ENCODE data around the gene SLC5A9. TPM values are rescaled to one million over a fixed set of nuclear protein-coding genes. Genes with fewer than 3 reads are reported as not detected.

The SLC5A9 gene
- total RNA-seq, 1 experiment from 2014 or later: not detected

- H3K9ac ChIP-seq (ENCODE audit: low read length): no peak overlapping the region
- no peaks in the 10 kb centered on the region for H3K9me3 ChIP-seq (ENCODE audit: low read length)
- no peak overlapping the region for H3K27ac ChIP-seq (ENCODE audit: low read length)
- no peaks in the 10 kb centered on the region for H3K9me2 ChIP-seq (replicated peaks; ENCODE audit: insufficient read depth, low read length)
- no peak for DNase-seq
- no peaks in the 10 kb centered on the region for H3K4me1 ChIP-seq (ENCODE audit: low read length)
- H4K20me1 ChIP-seq (ENCODE audit: insufficient read depth, low read depth, low read length): no peaks in the 10 kb centered on the region
- no peak overlapping the region for H3K4me2 ChIP-seq (ENCODE audit: low read depth, low read length, poor library complexity, severe bottlenecking)
- H2AFZ ChIP-seq (ENCODE audit: low read length): no peak overlapping the region
- no peaks in the 10 kb centered on the region for H3K27me3 ChIP-seq (ENCODE audit: low read length)
- H3K4me3 ChIP-seq (ENCODE audit: low read length): no peak overlapping the region
- H3K36me3 ChIP-seq (ENCODE audit: insufficient read depth, low read length): no peaks in the 10 kb centered on the region
- H3K79me2 ChIP-seq (ENCODE audit: low read length): no peaks in the 10 kb centered on the region
Observed at GRCh38 chr1:48194801-48195200, 27.7 kb upstream of the SLC5A9 start.

- Histone ChIP-seq H4K20me1 (ENCODE audit: insufficient read depth, low read depth, low read length) (no peaks in the 10 kb centered on the region), H3K27me3 (ENCODE audit: low read length) (no peaks in the 10 kb centered on the region), H3K9me2 (replicated peaks; ENCODE audit: insufficient read depth, low read length) (no peaks in the 10 kb centered on the region), H3K36me3 (ENCODE audit: insufficient read depth, low read length) (no peaks in the 10 kb centered on the region), H3K9ac (ENCODE audit: low read length) (no peak overlapping the region), H3K4me2 (ENCODE audit: low read depth, low read length, poor library complexity, severe bottlenecking) (no peak overlapping the region), H3K79me2 (ENCODE audit: low read length) (no peaks in the 10 kb centered on the region), H3K9me3 (ENCODE audit: low read length) (no peaks in the 10 kb centered on the region), H2AFZ (ENCODE audit: low read length) (no peak overlapping the region), H3K27ac (ENCODE audit: low read length) (no peak overlapping the region), H3K4me1 (ENCODE audit: low read length) (no peaks in the 10 kb centered on the region), H3K4me3 (ENCODE audit: low read length) (no peak overlapping the region)
- DNase-seq: no peak
Observed at GRCh38 chr1:48196237-48196636, 26.3 kb upstream of the SLC5A9 start.

- DNase-seq: no peak
- Histone ChIP-seq H3K27ac (ENCODE audit: low read length) (no peak overlapping the region), H3K27me3 (ENCODE audit: low read length) (no peaks in the 10 kb centered on the region), H3K79me2 (ENCODE audit: low read length) (no peaks in the 10 kb centered on the region), H2AFZ (ENCODE audit: low read length) (no peak overlapping the region), H3K4me1 (ENCODE audit: low read length) (no peaks in the 10 kb centered on the region), H3K9me2 (replicated peaks; ENCODE audit: insufficient read depth, low read length) (no peaks in the 10 kb centered on the region), H3K9me3 (ENCODE audit: low read length) (no peaks in the 10 kb centered on the region), H4K20me1 (ENCODE audit: insufficient read depth, low read depth, low read length) (0 out of 2 replicates have a peak, but pooled peaks cover 3% of the 10 kb centered on the region), H3K9ac (ENCODE audit: low read length) (no peak overlapping the region), H3K36me3 (ENCODE audit: insufficient read depth, low read length) (no peaks in the 10 kb centered on the region), H3K4me3 (ENCODE audit: low read length) (no peak overlapping the region), H3K4me2 (ENCODE audit: low read depth, low read length, poor library complexity, severe bottlenecking) (no peak overlapping the region)
Observed at GRCh38 chr1:48198970-48199369, 23.5 kb upstream of the SLC5A9 start.

- 0 out of 2 replicates have a peak, but pooled peaks cover 3% of the 10 kb centered on the region for H4K20me1 ChIP-seq (ENCODE audit: insufficient read depth, low read depth, low read length)
- no peaks in the 10 kb centered on the region for H3K79me2 ChIP-seq (ENCODE audit: low read length)
- H3K27ac ChIP-seq (ENCODE audit: low read length): no peak overlapping the region
- no peaks in the 10 kb centered on the region for H3K27me3 ChIP-seq (ENCODE audit: low read length)
- no peak overlapping the region for H3K9ac ChIP-seq (ENCODE audit: low read length)
- no peak overlapping the region for H3K4me2 ChIP-seq (ENCODE audit: low read depth, low read length, poor library complexity, severe bottlenecking)
- no peak overlapping the region for H2AFZ ChIP-seq (ENCODE audit: low read length)
- no peaks in the 10 kb centered on the region for H3K9me2 ChIP-seq (replicated peaks; ENCODE audit: insufficient read depth, low read length)
- no peaks in the 10 kb centered on the region for H3K36me3 ChIP-seq (ENCODE audit: insufficient read depth, low read length)
- no peak overlapping the region for H3K4me3 ChIP-seq (ENCODE audit: low read length)
- no peaks in the 10 kb centered on the region for H3K4me1 ChIP-seq (ENCODE audit: low read length)
- no peak for DNase-seq
- no peaks in the 10 kb centered on the region for H3K9me3 ChIP-seq (ENCODE audit: low read length)
Observed at GRCh38 chr1:48200166-48200900, 22.2 kb upstream of the SLC5A9 start.

- DNase-seq: peak; percentile 82
- no peaks in the 10 kb centered on the region for H3K36me3 ChIP-seq (ENCODE audit: insufficient read depth, low read length)
- H2AFZ ChIP-seq (ENCODE audit: low read length): no peak overlapping the region
- no peaks in the 10 kb centered on the region for H3K9me3 ChIP-seq (ENCODE audit: low read length)
- no peaks in the 10 kb centered on the region for H3K79me2 ChIP-seq (ENCODE audit: low read length)
- H4K20me1 ChIP-seq (ENCODE audit: insufficient read depth, low read depth, low read length): 0 out of 2 replicates have a peak, but pooled peaks cover 3% of the 10 kb centered on the region
- H3K4me3 ChIP-seq (ENCODE audit: low read length): no peak overlapping the region
- no peaks in the 10 kb centered on the region for H3K4me1 ChIP-seq (ENCODE audit: low read length)
- H3K4me2 ChIP-seq (ENCODE audit: low read depth, low read length, poor library complexity, severe bottlenecking): no peak overlapping the region
- no peak overlapping the region for H3K27ac ChIP-seq (ENCODE audit: low read length)
- no peak overlapping the region for H3K9ac ChIP-seq (ENCODE audit: low read length)
- H3K27me3 ChIP-seq (ENCODE audit: low read length): no peaks in the 10 kb centered on the region
- H3K9me2 ChIP-seq (replicated peaks; ENCODE audit: insufficient read depth, low read length): no peaks in the 10 kb centered on the region
Observed at GRCh38 chr1:48202030-48202752, 20.3 kb upstream of the SLC5A9 start.

- Histone ChIP-seq H3K9me3 (ENCODE audit: low read length) (no peaks in the 10 kb centered on the region), H3K9me2 (replicated peaks; ENCODE audit: insufficient read depth, low read length) (no peaks in the 10 kb centered on the region), H2AFZ (ENCODE audit: low read length) (no peak overlapping the region), H3K4me1 (ENCODE audit: low read length) (no peaks in the 10 kb centered on the region), H3K27ac (ENCODE audit: low read length) (no peak overlapping the region), H3K4me2 (ENCODE audit: low read depth, low read length, poor library complexity, severe bottlenecking) (no peak overlapping the region), H3K27me3 (ENCODE audit: low read length) (no peaks in the 10 kb centered on the region), H3K9ac (ENCODE audit: low read length) (no peak overlapping the region), H3K79me2 (ENCODE audit: low read length) (no peaks in the 10 kb centered on the region), H3K4me3 (ENCODE audit: low read length) (no peak overlapping the region), H3K36me3 (ENCODE audit: insufficient read depth, low read length) (no peaks in the 10 kb centered on the region), H4K20me1 (ENCODE audit: insufficient read depth, low read depth, low read length) (0 out of 2 replicates have a peak, but pooled peaks cover 3% of the 10 kb centered on the region)
- peak; percentile 75 for DNase-seq
Observed at GRCh38 chr1:48203287-48203900, 19.1 kb upstream of the SLC5A9 start.

- 0 out of 2 replicates have a peak, but pooled peaks cover 3% of the 10 kb centered on the region for H4K20me1 ChIP-seq (ENCODE audit: insufficient read depth, low read depth, low read length)
- no peak overlapping the region for H3K27ac ChIP-seq (ENCODE audit: low read length)
- H2AFZ ChIP-seq (ENCODE audit: low read length): no peak overlapping the region
- no peaks in the 10 kb centered on the region for H3K27me3 ChIP-seq (ENCODE audit: low read length)
- no peak overlapping the region for H3K9ac ChIP-seq (ENCODE audit: low read length)
- H3K4me2 ChIP-seq (ENCODE audit: low read depth, low read length, poor library complexity, severe bottlenecking): no peak overlapping the region
- DNase-seq: no peak
- H3K4me3 ChIP-seq (ENCODE audit: low read length): no peak overlapping the region
- no peaks in the 10 kb centered on the region for H3K79me2 ChIP-seq (ENCODE audit: low read length)
- no peaks in the 10 kb centered on the region for H3K4me1 ChIP-seq (ENCODE audit: low read length)
- H3K36me3 ChIP-seq (ENCODE audit: insufficient read depth, low read length): no peaks in the 10 kb centered on the region
- no peaks in the 10 kb centered on the region for H3K9me2 ChIP-seq (replicated peaks; ENCODE audit: insufficient read depth, low read length)
- no peaks in the 10 kb centered on the region for H3K9me3 ChIP-seq (ENCODE audit: low read length)
Observed at GRCh38 chr1:48205522-48205921, 17.0 kb upstream of the SLC5A9 start.

- Histone ChIP-seq H3K27me3 (ENCODE audit: low read length) (no peaks in the 10 kb centered on the region), H3K36me3 (ENCODE audit: insufficient read depth, low read length) (no peaks in the 10 kb centered on the region), H3K4me1 (ENCODE audit: low read length) (no peaks in the 10 kb centered on the region), H3K9me3 (ENCODE audit: low read length) (no peaks in the 10 kb centered on the region), H3K4me3 (ENCODE audit: low read length) (no peak overlapping the region), H2AFZ (ENCODE audit: low read length) (no peak overlapping the region), H3K79me2 (ENCODE audit: low read length) (no peaks in the 10 kb centered on the region), H3K4me2 (ENCODE audit: low read depth, low read length, poor library complexity, severe bottlenecking) (no peak overlapping the region), H3K9me2 (replicated peaks; ENCODE audit: insufficient read depth, low read length) (no peaks in the 10 kb centered on the region), H3K27ac (ENCODE audit: low read length) (no peak overlapping the region), H4K20me1 (ENCODE audit: insufficient read depth, low read depth, low read length) (0 out of 2 replicates have a peak, but pooled peaks cover 3% of the 10 kb centered on the region), H3K9ac (ENCODE audit: low read length) (no peak overlapping the region)
- no peak for DNase-seq
Observed at GRCh38 chr1:48206371-48206770, 16.1 kb upstream of the SLC5A9 start.
